ENCODE measurements around the gene TGFBR1. TPM values are rescaled to one million over a fixed set of nuclear protein-coding genes. Genes with fewer than 3 reads are reported as not detected.

Gene TGFBR1
- total RNA-seq, 2 donors from 2014 or later: 10.5 to 18.7 TPM

DNA sequence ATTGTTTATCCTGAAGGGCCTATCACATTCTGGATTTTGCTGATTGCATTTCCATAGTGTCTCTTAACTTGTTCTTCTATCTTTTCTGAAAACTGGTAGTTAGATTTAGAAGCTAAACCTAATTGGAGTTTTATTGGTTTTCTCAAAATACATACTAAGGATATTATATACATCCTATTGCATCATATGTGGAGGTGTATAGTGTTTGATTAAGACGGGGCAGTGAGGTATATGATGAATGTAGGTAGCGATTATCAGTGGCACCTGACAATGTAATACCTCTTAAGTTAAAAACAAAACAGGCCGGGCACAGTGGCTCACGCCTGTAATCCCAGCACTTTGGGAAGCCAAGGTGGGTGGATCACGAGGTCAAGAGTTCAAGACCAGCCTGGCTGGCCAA, 35.0 kb downstream of the TGFBR1 start:
- no peak overlapping the region for H3K4me3 ChIP-seq
- no peak for TF ChIP-seq POLR2A (IDR thresholded peaks at IDR 0.05)
- TF ChIP-seq, protein P1, sequence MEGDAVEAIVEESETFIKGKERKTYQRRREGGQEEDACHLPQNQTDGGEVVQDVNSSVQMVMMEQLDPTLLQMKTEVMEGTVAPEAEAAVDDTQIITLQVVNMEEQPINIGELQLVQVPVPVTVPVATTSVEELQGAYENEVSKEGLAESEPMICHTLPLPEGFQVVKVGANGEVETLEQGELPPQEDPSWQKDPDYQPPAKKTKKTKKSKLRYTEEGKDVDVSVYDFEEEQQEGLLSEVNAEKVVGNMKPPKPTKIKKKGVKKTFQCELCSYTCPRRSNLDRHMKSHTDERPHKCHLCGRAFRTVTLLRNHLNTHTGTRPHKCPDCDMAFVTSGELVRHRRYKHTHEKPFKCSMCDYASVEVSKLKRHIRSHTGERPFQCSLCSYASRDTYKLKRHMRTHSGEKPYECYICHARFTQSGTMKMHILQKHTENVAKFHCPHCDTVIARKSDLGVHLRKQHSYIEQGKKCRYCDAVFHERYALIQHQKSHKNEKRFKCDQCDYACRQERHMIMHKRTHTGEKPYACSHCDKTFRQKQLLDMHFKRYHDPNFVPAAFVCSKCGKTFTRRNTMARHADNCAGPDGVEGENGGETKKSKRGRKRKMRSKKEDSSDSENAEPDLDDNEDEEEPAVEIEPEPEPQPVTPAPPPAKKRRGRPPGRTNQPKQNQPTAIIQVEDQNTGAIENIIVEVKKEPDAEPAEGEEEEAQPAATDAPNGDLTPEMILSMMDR (IDR thresholded peaks at IDR 0.05): no peak
- H3K4me1 ChIP-seq: no peaks in the 10 kb centered on the region
- no peak for DNase-seq
- ATAC-seq: no peak
- no peaks in the 10 kb centered on the region for H3K36me3 ChIP-seq (replicated peaks in 1 of 2; ENCODE audit: insufficient read depth in 1 of 2, low read depth in 2 of 2)
- intact Hi-C loops (cut with DNase I): loop anchor here (10.0 kb wide), 1 partner anchor 285 kb away; no protein-coding TSS in a partner anchor
- H3K27ac ChIP-seq: no peak overlapping the region
- no peaks in the 10 kb centered on the region for H3K9me3 ChIP-seq
- no peaks in the 10 kb centered on the region for H3K27me3 ChIP-seq
- 94 to 96% methylated on average over 5 of the region's 5 CpGs for WGBS, 2 donors

DNA sequence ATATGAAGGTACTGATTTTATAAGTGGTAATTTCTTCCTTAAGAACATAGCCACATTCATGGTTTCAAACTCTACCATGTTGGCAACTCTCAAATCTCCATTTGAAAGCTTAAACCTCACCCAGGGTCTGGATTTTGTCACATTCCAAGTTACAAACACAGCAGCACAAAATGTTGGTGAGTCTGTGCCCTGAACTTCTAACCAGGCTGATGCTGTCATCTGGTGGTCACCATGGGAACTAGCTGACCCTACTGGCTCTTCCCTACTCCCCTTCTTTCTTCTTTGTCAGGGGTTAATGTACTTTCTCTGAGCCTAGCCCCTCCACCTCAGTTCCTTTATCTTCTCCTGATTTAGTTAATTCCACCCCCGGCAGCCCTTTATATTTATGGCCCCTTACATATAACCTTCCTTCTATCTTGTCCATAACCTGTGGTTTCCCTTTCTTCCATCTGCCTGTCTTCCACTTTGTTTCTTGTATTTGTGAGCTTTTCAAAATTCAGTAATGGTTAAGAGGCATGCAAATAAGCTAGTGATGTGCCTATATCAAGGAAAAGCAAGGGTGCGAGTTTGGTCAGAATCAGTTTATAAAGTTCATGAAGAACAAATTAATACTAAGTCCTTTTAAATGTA, 35.9 kb downstream of the TGFBR1 start:
- DNase-seq (peak; percentile 29 to 48 (median 40)), ATAC-seq (peak; percentile 48)
- H3K9me3 ChIP-seq: no peaks in the 10 kb centered on the region
- no peaks in the 10 kb centered on the region for H3K4me1 ChIP-seq
- intact Hi-C loops (cut with DNase I): loop anchor here (10.0 kb wide), 1 partner anchor 286 kb away; no protein-coding TSS in a partner anchor
- no peaks in the 10 kb centered on the region for H3K36me3 ChIP-seq (replicated peaks in 1 of 2; ENCODE audit: insufficient read depth in 1 of 2, low read depth in 2 of 2)
- 79 to 84% methylated on average over 2 of the region's 2 CpGs for WGBS, 2 donors
- no peaks in the 10 kb centered on the region for H3K27me3 ChIP-seq
- H3K4me3 ChIP-seq: no peak overlapping the region
- TF ChIP-seq POLR2A (IDR thresholded peaks at IDR 0.05): no peak
- TF ChIP-seq, protein P1 (IDR thresholded peaks at IDR 0.05): peak; percentile 38 to 86 (median 68)
- no peak overlapping the region for H3K27ac ChIP-seq

DNA sequence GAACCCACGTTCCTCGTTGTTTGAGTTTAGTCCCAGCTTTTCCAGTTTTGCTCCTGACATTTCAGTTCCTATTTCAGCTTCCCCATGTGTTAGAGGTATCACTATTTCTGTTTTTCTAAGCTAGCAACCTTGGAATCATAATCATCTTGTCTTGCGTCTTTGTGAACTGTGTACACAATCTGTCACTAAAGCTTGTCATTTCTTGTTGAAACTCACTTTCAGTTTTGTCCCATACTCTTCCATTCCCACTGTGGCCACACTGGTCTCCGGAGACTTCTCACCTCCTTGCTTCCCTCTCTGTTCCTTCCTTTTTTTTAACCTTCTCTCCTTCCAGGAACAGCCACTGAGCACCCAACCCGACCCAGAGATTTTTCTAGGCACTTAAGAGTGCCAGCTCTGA, 36.9 kb downstream of the TGFBR1 start:
- no peak overlapping the region for H3K27ac ChIP-seq
- no peak for ATAC-seq
- H3K36me3 ChIP-seq (replicated peaks in 1 of 2; ENCODE audit: insufficient read depth in 1 of 2, low read depth in 2 of 2): no peaks in the 10 kb centered on the region
- H3K27me3 ChIP-seq: no peaks in the 10 kb centered on the region
- H3K4me1 ChIP-seq: no peaks in the 10 kb centered on the region
- no peaks in the 10 kb centered on the region for H3K9me3 ChIP-seq
- DNase-seq: no peak
- TF ChIP-seq, protein P1 (IDR thresholded peaks at IDR 0.05): no peak
- no peak for TF ChIP-seq POLR2A (IDR thresholded peaks at IDR 0.05)
- no peak overlapping the region for H3K4me3 ChIP-seq
- WGBS, 2 donors: 53 to 64% methylated on average over 5 of the region's 5 CpGs
- intact Hi-C loops (cut with DNase I): loop anchor here (10.0 kb wide), 1 partner anchor 287 kb away; no protein-coding TSS in a partner anchor

DNA sequence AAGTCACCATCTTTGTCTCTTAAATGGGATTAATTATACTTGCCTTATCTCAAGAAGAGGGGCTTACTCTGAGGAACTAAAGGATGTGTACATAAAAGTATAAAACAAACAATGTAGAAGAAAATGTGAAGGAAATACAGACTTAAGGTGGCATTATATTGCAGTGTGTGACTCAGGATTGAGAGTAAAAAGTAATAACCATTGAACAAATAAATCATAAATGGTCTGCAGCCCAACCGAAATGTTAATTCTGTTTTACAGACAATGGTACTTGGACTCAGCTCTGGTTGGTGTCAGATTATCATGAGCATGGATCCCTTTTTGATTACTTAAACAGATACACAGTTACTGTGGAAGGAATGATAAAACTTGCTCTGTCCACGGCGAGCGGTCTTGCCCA, 37.4 kb downstream of the TGFBR1 start:
- H3K36me3 ChIP-seq (replicated peaks in 1 of 2; ENCODE audit: insufficient read depth in 1 of 2, low read depth in 2 of 2): peaks cover 0 to 2% of the 10 kb centered on the region in 2 donors
- H3K27me3 ChIP-seq: no peaks in the 10 kb centered on the region
- TF ChIP-seq POLR2A (IDR thresholded peaks at IDR 0.05): no peak
- TF ChIP-seq, protein P1 (IDR thresholded peaks at IDR 0.05): no peak
- no peak for DNase-seq
- no peak for ATAC-seq
- intact Hi-C loops (cut with DNase I): loop anchor here (10.0 kb wide), 1 partner anchor 287 kb away; no protein-coding TSS in a partner anchor
- H3K9me3 ChIP-seq: no peaks in the 10 kb centered on the region
- 87 to 89% methylated on average over 4 of the region's 4 CpGs for WGBS, 2 donors
- no peak overlapping the region for H3K4me3 ChIP-seq
- no peak overlapping the region for H3K27ac ChIP-seq
- H3K4me1 ChIP-seq: no peaks in the 10 kb centered on the region

DNA sequence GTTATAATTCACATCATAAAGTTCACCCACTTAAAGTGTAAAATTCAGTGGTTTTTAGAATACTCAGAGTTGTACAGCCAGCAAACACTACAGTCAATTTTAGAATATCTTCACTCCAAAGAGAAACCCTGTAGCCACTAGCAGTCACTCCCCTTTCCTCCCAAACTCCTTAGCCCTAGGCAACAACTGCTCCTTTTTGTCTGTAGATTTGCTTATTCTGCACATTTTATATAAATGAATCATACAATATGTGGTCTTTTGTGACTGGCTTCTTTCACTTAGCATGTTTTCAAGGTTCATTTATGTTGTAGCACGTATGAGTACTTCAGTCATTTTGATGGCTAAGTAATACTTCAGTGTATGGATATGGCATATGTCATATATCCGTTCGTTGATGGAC, 38.7 kb downstream of the TGFBR1 start:
- H3K4me1 ChIP-seq: no peaks in the 10 kb centered on the region
- no peaks in the 10 kb centered on the region for H3K27me3 ChIP-seq
- intact Hi-C loops (cut with DNase I): loop anchor here (10.0 kb wide), 1 partner anchor 289 kb away; no protein-coding TSS in a partner anchor
- 93 to 95% methylated on average over 3 of the region's 3 CpGs for WGBS, 2 donors
- DNase-seq (no peak), ATAC-seq (no peak)
- TF ChIP-seq, protein P1 (IDR thresholded peaks at IDR 0.05): no peak
- no peak for TF ChIP-seq POLR2A (IDR thresholded peaks at IDR 0.05)
- H3K4me3 ChIP-seq: no peak overlapping the region
- H3K9me3 ChIP-seq: no peaks in the 10 kb centered on the region
- peaks cover 0 to 4% of the 10 kb centered on the region in 2 donors for H3K36me3 ChIP-seq (replicated peaks in 1 of 2; ENCODE audit: insufficient read depth in 1 of 2, low read depth in 2 of 2)
- H3K27ac ChIP-seq: no peak overlapping the region

Measured in body of pancreas (tissue), 4 donors.